Measurements from ENCODE around the gene DOCK4.

DOCK4 gene

GRCh38 chr7:111975346-111975745 lies 230.9 kb downstream of the DOCK4 start:
- DNase-seq (ENCODE audit: low read depth) = no peak
- no peak for TF ChIP-seq CTCF (conservative IDR thresholded peaks at IDR 0.05; ENCODE audit: low read depth, low read length)
- H3K4me3 ChIP-seq (ENCODE audit: low read depth, low read length) = no peak overlapping the region

DNA sequence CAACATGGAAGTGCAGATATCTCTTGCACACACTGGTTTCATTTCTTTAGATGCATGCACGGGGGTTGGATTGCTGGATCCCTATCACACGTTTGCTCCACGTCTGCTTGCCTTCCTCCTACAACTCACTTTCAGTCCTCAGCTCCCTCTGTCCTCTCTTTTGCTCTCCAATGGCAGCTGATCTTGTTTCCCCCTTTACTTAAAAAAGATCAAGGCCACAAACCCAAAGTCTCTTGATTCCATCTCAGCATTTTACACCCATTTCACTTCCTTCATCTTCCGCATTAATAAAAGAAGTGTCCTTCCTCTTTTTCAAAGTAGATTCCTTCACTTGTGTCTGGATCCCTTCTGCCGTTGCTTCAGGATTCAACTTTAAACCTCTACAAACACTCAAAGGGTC lies 245.2 kb downstream of the DOCK4 start:
- H3K4me3 ChIP-seq (ENCODE audit: low read depth, low read length) = no peak overlapping the region
- DNase-seq (ENCODE audit: low read depth) = no peak
- no peak for TF ChIP-seq CTCF (conservative IDR thresholded peaks at IDR 0.05; ENCODE audit: low read depth, low read length)

GRCh38 chr7:111958896-111959295 lies 247.3 kb downstream of the DOCK4 start:
- no peak overlapping the region for H3K4me3 ChIP-seq (ENCODE audit: low read depth, low read length)
- TF ChIP-seq CTCF (conservative IDR thresholded peaks at IDR 0.05; ENCODE audit: low read depth, low read length) = no peak
- no peak for DNase-seq (ENCODE audit: low read depth)

DNA sequence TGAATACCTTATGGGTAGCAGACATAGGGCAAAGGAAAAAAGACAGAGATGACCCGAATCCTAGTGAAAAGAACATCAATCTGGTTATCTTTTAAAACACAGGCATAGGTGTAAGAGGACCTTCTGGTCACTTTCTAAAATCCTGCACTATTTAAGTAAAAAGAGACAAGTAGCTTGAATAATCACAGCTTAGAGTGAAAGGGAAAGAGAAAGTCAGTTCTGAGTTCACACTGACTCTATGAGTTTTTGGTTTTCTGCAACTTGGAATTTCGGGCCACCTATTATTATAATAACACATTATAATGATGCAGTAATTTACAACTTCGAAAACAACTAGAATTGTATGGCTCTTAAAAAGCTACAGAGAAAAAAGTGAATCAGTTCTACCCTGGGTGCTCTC lies 247.8 kb downstream of the DOCK4 start:
- H3K4me3 ChIP-seq (ENCODE audit: low read depth, low read length) = no peak overlapping the region
- DNase-seq (ENCODE audit: low read depth) = no peak
- no peak for TF ChIP-seq CTCF (conservative IDR thresholded peaks at IDR 0.05; ENCODE audit: low read depth, low read length)

GRCh38 chr7:111955616-111956015 lies 250.6 kb downstream of the DOCK4 start:
- no peak overlapping the region for H3K4me3 ChIP-seq (ENCODE audit: low read depth, low read length)
- DNase-seq (ENCODE audit: low read depth) = no peak
- TF ChIP-seq CTCF (conservative IDR thresholded peaks at IDR 0.05; ENCODE audit: low read depth, low read length) = no peak

GRCh38 chr7:111954474-111955381 lies 251.5 kb downstream of the DOCK4 start:
- H3K4me3 ChIP-seq (ENCODE audit: low read depth, low read length) = no peak overlapping the region
- no peak for DNase-seq (ENCODE audit: low read depth)
- no peak for TF ChIP-seq CTCF (conservative IDR thresholded peaks at IDR 0.05; ENCODE audit: low read depth, low read length)

- TF ChIP-seq CTCF (conservative IDR thresholded peaks at IDR 0.05; ENCODE audit: low read depth, low read length) = no peak
- DNase-seq (ENCODE audit: low read depth) = no peak
- H3K4me3 ChIP-seq (ENCODE audit: low read depth, low read length) = no peak overlapping the region
Observed at GRCh38 chr7:111954056-111954455, 252.1 kb downstream of the DOCK4 start.
